Stimulated activated CD4-positive, alpha-beta T cell treated with anti-CD3 and anti-CD28 coated beads, Interleukin-15, amount 100 ng/mL, for 1 hour (primary cell): ENCODE results near the gene TNFSF18.
"Not testable (repeated sequence)": the region's sequence is repeated elsewhere in the genome, so short reads cannot be mapped to it uniquely, and the experiment has no call there.

Experiments
- DNase-seq, 2 donors: peaks; one replicate each; pipeline ENCODE4 v3.0.0-alpha.2; 2020; ENCODE audit warnings: low read depth in 1 of 2, low spot score in 1 of 2

Gene TNFSF18

GRCh38 chr1:173050865-173051264 is at the start of gene TNFSF18:
TNFSF18 (minus strand) TSS chr1:173050941; CDS start chr1:173050896, 45 bp downstream.
- no peak for DNase-seq

GRCh38 chr1:173099166-173099565 is 48.4 kb upstream of the TNFSF18 start:
- no peak for DNase-seq

- no peak for DNase-seq
Observed at GRCh38 chr1:173098117-173098516, 47.4 kb upstream of the TNFSF18 start.

GRCh38 chr1:173097001-173097400 is 46.3 kb upstream of the TNFSF18 start:
- DNase-seq = no peak

- DNase-seq = no peak
Observed at GRCh38 chr1:173095632-173096031, 44.9 kb upstream of the TNFSF18 start.

GRCh38 chr1:173094541-173094940 is 43.8 kb upstream of the TNFSF18 start:
- no peak for DNase-seq

GRCh38 chr1:173093691-173094445 is 43.1 kb upstream of the TNFSF18 start:
- no peak for DNase-seq

- no peak for DNase-seq
Observed at GRCh38 chr1:173084292-173084691, 33.6 kb upstream of the TNFSF18 start.

- no peak for DNase-seq
Observed at GRCh38 chr1:173082913-173083312, 32.2 kb upstream of the TNFSF18 start.

- DNase-seq = not testable (repeated sequence)
Observed at GRCh38 chr1:173074217-173074616, 23.5 kb upstream of the TNFSF18 start.

GRCh38 chr1:173064011-173064410 is 13.3 kb upstream of the TNFSF18 start:
- no peak for DNase-seq

- DNase-seq = no peak
Observed at GRCh38 chr1:173063171-173063570, 12.4 kb upstream of the TNFSF18 start.

GRCh38 chr1:173062150-173062938 is 11.6 kb upstream of the TNFSF18 start:
- no peak for DNase-seq

GRCh38 chr1:173058556-173058955 is 7.8 kb upstream of the TNFSF18 start:
- DNase-seq = no peak

- no peak for DNase-seq
Observed at GRCh38 chr1:173057984-173058383, 7.2 kb upstream of the TNFSF18 start.

- DNase-seq = no peak
Observed at GRCh38 chr1:173056365-173056764, 5.6 kb upstream of the TNFSF18 start.

GRCh38 chr1:173052681-173053196 is 2.0 kb upstream of the TNFSF18 start:
- no peak for DNase-seq

- DNase-seq = no peak
Observed at GRCh38 chr1:173049322-173049633, 1.5 kb downstream of the TNFSF18 start.

GRCh38 chr1:173048621-173049321 is 2.0 kb downstream of the TNFSF18 start:
- DNase-seq = no peak

- DNase-seq = no peak
Observed at GRCh38 chr1:173044656-173045055, 6.1 kb downstream of the TNFSF18 start.

- no peak for DNase-seq
Observed at GRCh38 chr1:173043253-173043652, 7.5 kb downstream of the TNFSF18 start.

- no peak for DNase-seq
Observed at GRCh38 chr1:173042806-173043205, 7.9 kb downstream of the TNFSF18 start.
